AG08395 (cell line): ENCODE data around the gene CPA4.
A peak's percentile ranks its signal among the peaks of the same experiment; 100 is the strongest.

Experiments
- DNase-seq: peaks from one replicate; pipeline ENCODE4 v3.0.0; 2012; ENCODE audit warnings: mixed read lengths, low spot score

CPA4 gene

DNA sequence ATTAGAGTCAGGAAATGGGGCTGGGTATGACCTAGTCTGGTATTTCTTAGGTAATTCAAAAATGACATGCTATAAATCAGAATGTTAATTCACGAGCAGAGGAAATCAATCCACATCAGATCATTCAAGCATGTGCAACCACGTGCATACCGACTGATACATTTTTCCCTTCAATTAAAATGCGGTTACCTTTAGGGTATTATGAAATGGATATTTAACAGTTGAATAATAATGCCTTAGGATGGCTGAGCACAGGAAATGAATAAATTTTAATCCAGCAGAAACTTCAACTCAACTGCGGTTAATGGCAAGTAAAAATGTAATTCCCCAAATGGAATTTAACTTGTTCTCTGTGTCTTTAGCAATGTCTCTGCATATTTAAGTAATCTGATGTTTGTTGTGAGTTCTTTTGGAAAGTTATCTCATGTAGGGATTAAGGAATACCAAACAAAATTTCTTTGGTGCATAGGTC is 17.1 kb upstream of the CPA4 start:
- DNase-seq, result no peak

DNA sequence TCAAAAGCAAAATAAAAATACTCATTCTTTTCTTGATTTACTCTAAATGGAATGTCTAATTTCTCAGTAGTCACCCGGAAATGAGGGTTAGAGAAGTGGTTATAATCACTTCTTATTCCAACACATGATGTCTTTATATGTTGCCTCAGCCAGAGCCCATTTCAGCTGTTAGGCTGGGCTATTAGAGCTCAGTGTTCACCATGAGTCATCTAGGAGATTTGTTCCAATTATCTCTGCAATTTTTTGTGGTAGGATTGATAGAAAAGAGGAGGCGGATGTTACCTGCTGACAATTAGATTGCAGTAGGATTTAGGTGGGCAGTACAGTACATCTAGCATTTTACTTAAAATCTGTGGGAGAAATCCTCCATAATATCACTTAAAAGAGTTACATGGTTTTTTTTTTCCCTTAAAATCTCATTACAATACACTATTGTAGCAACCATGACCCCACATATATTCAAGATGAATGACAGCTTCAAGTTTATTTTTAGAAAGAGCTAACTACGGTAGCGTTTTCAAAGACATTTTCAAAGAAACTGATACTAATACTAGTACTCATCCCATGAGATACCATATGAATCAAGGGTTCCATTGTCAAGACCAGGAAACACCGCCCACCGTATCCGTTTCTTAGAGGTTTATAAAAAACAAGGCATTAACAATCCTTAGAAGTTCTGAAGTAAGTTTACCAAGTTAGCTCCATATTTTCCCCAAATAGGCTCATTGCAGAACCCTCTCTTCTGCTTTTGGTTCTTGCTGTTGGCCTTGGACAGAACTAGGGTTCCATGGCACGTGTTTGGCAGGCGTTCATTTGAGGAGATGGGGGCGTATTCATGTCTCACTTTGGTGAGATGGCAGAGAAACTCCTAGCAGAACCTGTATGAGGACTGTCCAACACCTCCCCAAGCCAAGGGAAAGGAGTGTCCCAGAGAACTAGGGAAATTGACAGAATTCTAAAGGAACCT is 15.9 kb upstream of the CPA4 start:
- DNase-seq, result peak; percentile 69

DNA sequence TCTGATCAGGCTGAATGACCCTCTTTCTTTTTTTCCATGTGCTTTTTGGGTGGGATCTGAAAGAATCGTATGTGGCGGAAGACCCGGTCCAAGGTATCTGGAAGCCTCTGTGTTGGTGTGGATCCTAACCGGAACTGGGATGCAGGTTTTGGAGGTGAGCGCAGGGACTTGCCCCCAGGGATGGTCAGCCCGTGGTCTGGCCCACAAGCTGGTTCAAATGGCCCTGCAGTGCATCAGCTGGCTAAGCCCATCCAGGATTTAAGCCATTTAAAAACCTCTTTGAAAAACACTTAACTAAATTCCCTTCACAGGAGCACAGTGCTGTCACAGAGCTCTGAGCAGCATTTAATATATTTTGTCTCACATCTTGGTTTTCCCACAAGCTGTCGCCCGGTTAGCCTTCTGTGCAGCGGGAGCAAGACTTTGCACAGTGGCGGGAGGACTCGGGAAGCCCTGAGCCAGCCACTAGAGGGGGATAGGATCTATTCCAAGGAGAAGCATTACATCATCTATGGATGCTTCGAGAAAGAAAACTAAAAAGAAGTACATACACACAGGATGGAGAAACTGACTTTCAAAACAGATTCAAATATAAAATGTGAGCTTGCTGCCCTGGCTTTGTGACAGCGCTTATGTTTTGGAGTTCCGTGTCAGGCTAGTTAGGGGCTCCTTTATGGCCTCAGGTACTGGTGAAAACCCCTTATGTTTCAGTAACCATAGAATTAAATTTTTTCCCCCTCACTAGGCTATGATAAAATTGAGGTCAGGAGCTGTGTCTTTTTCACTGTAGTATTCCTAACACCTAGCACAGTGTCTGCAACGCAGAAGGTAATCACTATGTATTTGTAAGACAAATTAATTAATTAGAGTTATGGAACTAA is 15.0 kb upstream of the CPA4 start:
- DNase-seq, result peak; percentile 73

DNA sequence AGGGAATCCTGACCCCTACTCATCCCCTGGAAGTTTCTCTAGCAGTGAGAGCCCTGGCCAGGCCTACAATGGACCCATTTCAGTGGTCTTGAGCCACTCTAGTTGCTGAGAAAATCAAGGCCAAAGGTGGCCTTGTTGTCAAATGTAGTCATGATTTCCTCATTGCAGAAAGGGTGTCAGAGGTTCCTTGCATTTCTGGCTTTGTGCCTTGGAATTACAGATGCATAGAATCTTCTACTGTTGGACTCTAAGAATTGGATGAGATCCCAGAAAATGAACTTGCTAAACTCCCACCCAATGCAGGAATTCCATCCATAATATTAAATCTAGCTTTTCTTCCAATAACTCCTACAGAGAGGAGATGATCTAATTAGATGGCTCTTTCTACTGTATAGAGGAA is 14.1 kb upstream of the CPA4 start:
- DNase-seq, result no peak

DNA sequence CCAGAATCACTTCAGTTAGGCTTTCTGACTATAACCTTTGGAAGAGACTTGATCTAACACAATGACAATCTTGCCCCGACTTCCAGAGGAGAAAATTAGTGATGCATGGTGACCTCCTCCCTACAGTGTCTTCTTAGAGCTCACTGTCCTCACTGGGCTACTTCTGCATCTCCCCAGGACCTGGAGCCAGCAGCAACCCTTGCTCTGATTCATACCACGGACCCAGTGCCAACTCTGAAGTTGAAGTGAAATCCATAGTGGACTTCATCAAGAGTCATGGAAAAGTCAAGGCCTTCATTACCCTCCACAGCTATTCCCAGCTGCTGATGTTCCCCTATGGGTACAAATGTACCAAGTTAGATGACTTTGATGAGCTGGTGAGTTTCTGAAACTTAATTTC is 13.7 kb upstream of the CPA4 start:
- no peak for DNase-seq

DNA sequence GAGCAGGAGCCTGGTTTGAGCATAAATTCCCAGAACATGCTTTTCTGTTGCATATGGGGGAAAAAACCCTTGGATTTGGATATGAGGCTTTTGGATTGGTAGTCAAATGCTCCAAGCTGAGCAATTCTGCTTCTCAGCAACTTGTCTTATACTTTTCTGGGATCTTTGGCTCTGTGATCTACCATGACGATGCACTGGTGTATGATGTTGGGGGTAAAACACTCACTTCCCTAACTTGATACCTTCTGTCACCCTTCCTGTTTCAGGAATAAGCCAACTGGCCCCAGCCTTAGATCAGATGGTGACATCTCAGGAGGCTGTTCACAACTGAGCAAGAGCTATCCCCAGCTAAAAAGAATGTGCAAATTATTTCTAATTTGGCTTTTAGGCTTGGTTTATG is 13.1 kb upstream of the CPA4 start:
- no peak for DNase-seq

DNA sequence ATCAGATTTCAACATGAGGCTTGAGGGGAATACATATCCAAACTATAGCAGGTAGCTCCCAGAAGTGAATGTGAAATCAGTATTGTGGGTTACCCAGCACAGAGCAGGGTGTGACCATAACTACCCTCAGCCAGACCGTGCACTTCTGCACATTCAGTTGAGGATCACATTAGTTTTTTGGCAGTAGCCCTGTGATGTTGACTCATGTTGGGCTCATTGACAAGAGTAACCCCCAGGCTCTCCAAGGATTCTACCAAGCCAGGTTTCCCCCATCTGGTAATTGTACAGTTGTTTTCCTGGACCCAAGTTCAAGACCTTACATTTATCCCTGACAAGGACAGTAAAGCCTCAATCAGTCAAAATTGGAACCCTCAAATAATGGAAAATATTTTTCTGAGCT is 11.7 kb upstream of the CPA4 start:
- peak; percentile 74 for DNase-seq

DNA sequence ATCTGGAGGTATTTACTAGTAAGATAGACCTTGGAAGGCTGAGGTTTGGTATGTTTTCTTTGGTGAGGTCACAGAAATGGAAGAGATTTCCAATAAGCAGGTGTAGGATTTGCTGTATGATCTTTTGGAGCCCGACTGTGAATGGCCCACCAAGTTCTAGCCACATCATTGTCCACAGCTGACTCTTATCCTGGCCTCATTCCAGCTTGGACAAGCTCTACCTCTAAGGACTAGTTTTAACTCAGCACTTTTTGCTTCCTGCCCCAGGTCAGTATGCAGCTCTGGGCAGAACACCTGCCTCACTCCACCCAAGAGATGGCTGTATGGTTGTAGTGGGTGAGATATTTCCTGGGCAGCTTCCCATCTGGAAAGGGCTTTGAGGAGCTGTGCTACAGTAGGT is 6.1 kb upstream of the CPA4 start:
- DNase-seq, result no peak

DNA sequence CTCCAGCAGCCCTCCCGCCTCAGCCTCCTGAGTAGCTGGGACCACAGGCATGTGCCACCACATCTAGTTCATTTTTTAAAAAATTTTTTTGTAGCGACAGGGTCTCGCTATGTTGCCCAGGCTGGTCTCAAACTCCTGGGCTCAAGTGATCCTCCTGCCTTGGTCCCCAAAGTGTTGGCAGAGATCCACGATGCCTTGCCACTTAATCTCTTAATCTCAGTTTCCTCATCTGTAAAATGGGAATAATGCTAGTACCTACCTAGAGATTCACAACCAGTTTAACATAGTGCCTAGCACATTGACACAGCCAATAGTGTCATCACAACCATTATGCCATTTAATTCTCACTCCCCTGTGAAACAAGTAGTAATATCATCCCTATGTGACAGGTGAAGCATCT is 4.8 kb upstream of the CPA4 start:
- DNase-seq, result no peak

DNA sequence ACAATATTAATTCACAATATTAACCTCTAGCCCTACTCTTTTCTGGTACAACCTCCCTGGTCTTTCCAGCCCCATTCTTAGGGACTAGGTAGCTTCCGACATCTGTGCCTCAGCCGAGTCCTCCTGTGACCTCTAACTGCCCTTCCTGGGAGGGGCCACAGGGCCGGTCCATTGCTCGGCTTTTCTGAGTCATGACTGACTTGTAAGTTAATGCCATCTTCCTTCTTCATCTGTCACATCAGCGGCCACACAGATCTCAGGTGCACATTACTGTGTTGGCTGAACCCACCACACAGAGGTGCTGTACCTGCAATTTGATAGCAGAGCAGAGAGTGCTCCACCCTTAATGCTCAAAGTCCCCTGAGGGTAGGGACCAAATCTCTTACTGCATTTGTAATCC is 4.1 kb upstream of the CPA4 start:
- no peak for DNase-seq

DNA sequence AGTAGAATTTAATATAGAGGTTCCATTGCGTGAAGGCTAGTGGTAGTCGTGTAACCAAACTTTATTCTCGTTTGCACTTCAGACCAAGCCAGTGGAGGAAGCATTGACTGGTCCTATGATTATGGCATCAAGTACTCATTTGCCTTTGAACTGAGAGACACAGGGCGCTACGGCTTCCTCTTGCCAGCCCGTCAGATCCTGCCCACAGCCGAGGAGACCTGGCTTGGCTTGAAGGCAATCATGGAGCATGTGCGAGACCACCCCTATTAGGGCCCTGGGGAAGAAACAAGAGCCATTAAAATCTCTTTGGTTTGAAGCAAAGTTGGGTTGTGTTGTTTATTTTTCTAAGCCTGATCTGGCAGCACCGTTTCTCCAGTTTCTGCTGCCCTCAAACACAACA is 3.5 kb upstream of the CPA4 start:
- no peak for DNase-seq

DNA sequence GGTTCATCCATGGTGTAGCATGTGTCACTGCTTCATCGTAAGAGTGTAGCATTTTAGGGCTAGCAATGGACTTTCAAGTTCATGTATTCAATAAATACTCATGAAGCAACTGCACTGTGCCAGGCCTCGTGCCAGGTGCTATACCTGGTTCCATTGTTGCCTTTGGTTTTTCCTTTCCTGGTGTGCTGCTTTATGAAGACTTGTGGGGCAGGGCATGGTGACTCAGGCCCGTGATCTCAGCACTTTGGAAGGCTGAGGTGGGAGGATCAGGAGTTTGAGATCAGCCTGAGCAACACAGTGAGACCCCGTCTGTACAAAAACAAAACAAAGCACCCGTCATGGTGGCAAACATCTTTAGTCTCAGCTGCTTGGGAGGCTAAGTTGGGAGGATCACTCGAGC is 2.2 kb upstream of the CPA4 start:
- DNase-seq, result no peak

DNA sequence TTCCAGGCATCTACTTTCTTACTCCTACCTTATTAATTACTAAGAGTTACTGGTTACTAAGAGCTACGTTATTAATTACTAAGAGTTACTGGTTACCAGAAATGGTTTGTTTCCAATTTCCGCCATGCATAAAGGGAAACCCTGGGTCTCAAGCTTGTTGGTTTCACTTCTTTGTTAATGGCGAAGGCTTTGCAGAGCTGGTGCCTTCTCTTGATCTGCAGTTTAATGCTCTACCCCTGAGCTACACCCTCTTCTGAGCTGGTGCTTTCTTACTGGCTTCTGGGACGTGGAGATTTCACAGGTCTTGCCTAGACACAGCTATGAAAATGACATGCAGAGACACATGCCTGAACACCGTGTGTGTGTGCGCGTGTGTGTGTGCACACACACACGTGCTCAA is 560 bp downstream of the CPA4 start:
- DNase-seq, result no peak

DNA sequence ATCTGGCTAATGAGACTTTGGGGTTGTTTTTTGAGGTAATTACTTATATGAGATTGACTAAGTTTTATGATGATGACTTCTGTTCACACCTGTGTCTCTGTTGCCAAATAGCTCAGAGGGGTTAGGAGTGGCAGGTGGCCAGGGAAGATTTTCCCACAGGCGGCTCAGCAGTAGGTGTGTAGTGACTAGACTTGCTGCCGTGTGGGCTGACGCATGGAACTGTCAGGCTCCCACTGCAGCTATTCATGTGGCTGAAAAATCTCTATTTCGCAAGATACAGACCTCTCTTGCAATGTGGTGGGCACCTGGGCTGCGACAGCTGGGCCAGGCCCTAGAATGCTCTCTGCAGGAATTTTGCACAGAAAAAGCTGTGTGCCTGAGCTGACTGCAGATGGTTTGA is 1.4 kb downstream of the CPA4 start:
- peak; percentile 15 for DNase-seq

DNA sequence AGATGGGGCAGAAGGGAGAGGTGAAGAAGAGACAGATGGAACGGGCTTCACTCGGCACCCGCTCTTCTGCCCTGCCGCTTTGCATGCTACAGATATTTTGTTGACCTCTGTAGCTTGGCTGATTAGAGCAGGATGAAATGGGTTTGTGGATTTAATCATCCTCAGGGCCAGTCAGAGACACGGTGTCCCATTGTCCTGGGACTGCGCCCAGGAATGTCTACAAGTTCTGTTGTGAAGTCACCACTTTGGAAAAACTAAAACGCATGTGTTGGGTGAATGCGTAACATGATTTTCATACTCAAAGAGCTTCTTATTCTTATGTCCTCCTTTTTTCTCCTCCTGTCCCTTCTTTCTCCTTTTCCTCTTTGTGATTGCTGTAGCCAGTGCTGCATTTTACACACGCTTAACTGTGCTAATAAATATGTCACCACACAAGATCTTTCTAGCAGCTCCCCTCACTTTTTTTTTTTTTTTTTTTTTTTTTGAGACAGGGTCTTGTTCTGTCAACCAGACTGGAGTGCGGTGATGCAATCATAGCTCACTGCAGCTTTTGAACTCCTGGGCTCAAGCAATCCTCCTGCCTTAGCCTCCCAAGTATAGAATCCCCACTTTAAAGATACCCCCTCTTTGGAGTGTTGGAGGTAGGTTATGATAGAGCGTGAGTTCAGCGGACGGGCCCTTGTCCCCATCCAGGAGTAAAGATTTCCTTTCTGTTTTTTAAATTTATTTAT is 3.4 kb downstream of the CPA4 start:
- peak; percentile 79 for DNase-seq

DNA sequence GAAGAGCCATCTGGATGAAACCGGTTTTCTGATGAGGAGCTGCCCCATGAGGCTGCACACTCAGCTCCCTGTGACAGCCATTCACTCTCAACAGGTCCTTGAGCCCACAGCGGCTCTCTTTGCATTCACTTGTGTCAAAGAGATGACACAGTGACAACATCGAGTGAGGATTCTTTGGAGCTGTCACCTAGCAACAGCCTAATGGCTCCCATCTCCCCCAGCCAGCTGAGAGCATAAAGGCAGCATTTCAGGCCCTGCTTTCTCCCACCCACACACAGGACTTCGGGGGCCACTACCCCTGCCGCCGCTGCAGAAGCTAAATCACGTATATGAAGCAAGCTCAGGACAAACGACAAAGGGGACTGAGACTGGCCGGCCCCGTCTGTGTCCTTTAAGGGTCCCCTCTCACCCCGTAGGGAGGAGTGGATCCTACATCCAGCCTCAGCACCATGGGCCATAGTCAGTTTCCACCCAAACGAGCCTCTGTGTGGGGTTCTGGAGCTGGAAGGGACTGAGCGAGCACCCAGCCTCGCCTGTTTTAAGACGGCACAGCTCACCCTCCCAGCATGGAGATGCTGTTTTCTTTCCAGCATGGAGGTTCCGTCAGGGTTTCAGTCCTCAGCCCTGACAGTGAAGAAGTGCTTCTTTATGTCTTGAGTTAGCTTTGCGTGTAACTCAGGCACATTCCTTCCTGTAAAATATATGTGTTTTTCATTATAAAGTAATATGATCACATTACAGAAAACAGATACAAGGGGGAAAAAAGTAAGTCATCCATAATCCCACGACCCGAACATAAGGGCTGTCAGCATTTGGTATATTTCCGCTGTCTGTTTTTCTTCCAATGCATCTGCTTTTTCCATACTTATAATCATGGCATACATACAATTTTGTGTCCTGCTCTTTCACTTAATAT is 4.9 kb downstream of the CPA4 start:
- DNase-seq, result no peak

DNA sequence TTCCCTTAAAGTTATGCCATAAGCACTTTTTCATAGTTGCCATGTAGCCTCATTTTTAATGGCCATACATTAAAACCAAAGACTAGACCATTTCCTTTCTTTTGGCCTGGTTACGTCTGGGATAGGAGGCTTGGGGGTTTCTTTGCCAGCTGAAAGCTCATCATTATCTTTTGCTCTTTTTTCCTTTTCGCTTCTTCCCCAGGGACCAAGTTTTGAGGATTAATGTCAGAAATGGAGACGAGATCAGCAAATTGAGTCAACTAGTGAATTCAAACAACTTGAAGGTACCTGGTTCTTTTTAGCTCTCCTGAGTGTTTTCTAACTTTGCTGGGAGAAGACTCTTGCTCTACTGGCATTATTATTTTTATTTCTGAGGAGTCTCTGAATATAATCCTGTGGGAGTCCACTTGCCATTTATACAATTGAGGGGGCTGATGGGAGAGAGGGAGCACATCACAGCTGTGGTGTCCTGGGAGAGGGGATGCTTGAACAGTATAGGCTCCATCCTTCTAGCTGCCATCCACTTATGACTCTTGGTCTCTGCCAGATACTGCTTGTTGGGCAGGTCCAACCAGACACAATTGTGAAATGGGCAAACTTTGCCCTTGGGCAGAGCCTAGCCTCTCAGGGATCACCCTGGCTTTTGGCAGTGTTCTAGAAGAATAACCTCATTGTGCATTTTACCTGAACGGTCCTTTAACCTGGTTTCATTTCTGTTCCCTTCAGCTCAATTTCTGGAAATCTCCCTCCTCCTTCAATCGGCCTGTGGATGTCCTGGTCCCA is 5.8 kb downstream of the CPA4 start:
- DNase-seq, result no peak

DNA sequence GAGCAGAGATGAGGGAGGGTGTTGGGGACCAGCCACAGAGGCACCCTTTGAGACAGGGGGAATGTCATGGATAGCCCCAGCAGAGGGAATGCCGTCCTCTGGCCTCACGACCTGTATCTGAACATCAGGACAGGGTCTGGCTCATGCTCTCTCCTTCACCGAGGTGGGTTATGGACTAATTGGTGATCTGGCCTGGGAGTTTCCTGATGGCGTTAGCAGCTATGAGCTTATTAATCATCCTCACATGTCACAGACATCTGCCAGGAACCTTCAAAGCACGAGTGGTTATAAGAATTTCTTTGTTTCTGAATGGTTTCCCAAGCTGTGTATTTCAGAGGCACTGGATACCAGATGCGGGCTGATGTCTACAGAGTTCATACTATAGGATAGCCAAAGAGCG is 6.9 kb downstream of the CPA4 start:
- DNase-seq, result no peak

DNA sequence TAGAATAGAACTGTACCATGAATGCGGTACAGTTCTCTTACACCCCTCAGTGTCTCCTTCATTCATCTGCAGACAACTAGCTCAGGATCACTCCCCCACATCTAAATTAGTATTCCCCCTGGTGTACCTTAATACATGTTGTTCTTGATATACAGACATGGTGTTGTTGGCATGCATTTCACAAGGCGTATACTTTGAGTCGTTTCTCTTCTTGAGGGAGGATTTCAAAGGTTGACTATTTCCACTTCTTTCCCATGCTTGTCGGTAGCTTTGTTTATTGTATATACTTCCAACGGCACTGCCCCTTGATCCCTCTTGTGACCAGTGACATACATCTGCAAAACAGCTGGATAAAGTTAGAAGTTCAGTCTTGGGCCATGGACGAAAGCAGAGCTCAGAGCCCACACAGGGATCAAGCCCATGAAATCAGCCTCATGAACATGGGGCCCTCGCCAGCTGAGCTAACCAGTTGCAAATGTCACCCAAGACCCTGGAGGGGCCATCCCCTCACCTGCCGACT is 8.6 kb downstream of the CPA4 start:
- DNase-seq, result no peak

DNA sequence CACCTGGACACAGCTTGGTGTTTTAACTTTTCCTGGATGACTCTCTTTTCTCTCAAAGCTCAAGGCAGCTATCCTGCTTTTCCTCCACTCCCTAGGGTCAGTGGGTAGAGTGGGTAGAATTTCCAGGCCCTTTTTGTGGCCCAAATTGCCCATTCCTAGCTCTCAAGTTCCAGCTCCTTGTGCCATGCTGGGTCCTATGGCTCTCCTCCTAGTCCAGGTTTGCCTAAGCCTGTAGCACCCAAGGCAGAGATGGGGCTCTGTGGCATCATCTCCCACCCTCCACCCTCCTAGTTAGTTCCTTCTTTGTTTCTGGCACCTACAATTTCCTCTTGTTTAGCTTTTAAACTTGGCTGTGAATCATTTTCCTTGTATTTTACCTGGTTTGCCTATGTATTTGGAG is 9.7 kb downstream of the CPA4 start:
- no peak for DNase-seq
